Measurements from ENCODE around the gene SLC39A7. TPM values are rescaled to one million over a fixed set of nuclear protein-coding genes. Genes with fewer than 3 reads are reported as not detected.

SLC39A7 gene
- total RNA-seq, 1 experiment from 2014 or later = 130 TPM

DNA sequence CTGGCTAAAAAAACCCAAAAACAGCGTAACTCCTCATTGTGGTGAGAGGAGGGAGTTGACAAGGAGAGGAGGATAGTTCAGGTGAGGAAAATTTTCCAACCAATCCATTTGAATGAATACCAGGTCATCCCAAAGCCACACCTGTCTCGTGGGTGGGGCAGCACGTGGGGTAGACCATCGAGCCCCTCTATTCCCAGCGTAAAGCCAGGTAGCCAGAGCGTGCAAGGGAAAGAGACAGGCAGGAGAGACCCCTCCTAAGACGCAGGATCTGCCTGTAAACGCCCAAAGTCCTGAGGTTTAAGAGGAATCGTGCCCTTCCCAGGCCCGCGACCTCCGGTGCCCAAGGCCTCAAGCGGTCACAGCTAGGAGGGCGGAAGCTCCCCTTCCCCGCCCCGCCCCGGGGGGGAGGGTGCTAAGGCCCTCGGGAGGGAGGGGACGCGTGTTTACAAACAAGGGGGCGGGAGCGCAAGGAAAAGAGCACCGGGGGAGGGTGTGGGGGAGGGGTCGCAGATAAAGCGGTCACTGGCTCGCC, 914 bp upstream of the SLC39A7 start:
- ATAC-seq (peak; percentile 48), DNase-seq (ENCODE audit: low read depth, low spot score) (peak; percentile 74)
- ChIA-PET POLR2A (interaction anchor here (0.6 to 1.5 kb wide), 6 partner anchors 9 to 229 kb away, joined by 3 to 6 read pairs (median 4); partner anchors contain the start of genes RING1, RPS18 and VPS52), CTCF (interaction anchor here (1.0 kb wide), 1 partner anchor 28 kb away, joined by 3 read pairs; no protein-coding TSS in a partner anchor), RAD21 (ENCODE audit: low non-redundant PET in 1 of 2, low total read pairs in 2 of 2, uncharacterized antibody in 2 of 2, unreplicated experiment in 2 of 2) (interaction anchor here in 1 of 2 experiments (0.7 kb wide), 1 partner anchor 39 kb away, joined by 3 read pairs; no protein-coding TSS in a partner anchor)
- H3K36me3 ChIP-seq (ENCODE audit: control insufficient read depth in 1 of 2, insufficient read depth in 2 of 2, low read length in 2 of 2) = peaks cover 32 to 47% of the 10 kb centered on the region in 2 experiments; a peak in 3 of 4 replicates
- no peaks in the 10 kb centered on the region for H4K20me1 ChIP-seq (ENCODE audit: insufficient read depth)
- intact Hi-C loops (cut with micrococcal nuclease) = loop anchor here (1.0 to 10.0 kb wide), 4 partner anchors 50 to 215 kb away; partner anchors contain the start of genes CUTA, PHF1 and RGL2
- peaks cover 31 to 52% of the 10 kb centered on the region in 2 experiments for H3K4me1 ChIP-seq (ENCODE audit: control insufficient read depth in 1 of 2, insufficient read depth in 2 of 2, low read length in 2 of 2)
- no peak overlapping the region for H2AFZ ChIP-seq (ENCODE audit: low read depth, low read length, poor library complexity, severe bottlenecking)
- H3K4me2 ChIP-seq (ENCODE audit: low read length) = peak overlapping the region; percentile 96
- TSS peak; percentile 47 for BruUV-seq (replicated peaks)
- peak; percentile 47 for TF ChIP-seq POLR2AphosphoS5 (IDR thresholded peaks at IDR 0.05; ENCODE audit: low read depth, low read length)
- TF ChIP-seq, protein P1, sequence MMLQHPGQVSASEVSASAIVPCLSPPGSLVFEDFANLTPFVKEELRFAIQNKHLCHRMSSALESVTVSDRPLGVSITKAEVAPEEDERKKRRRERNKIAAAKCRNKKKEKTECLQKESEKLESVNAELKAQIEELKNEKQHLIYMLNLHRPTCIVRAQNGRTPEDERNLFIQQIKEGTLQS (IDR thresholded peaks at IDR 0.05) = no peak
- TF ChIP-seq POLR2A (IDR thresholded peaks at IDR 0.05; ENCODE audit: borderline replicate concordance, extremely low read depth, insufficient read depth, insufficient read length) = peak; percentile 35
- no peak for TF ChIP-seq FOSL1 (IDR thresholded peaks at IDR 0.05; ENCODE audit: low read depth)
- no peak for TF ChIP-seq ZNF274 (IDR thresholded peaks at IDR 0.05; ENCODE audit: low read depth, low read length)
- peak; percentile 65; the same call in 1 of the 2 replicates for TF ChIP-seq ZFX (IDR thresholded peaks at IDR 0.05)
- TF ChIP-seq EZH2 (IDR thresholded peaks at IDR 0.05) = no peak
- TF ChIP-seq SRF (IDR thresholded peaks at IDR 0.05; ENCODE audit: low read depth) = no peak
- no peaks in the 10 kb centered on the region for H3K9me3 ChIP-seq (ENCODE audit: control insufficient read depth in 1 of 2, insufficient read depth in 1 of 2, low read depth in 1 of 2, low read length in 2 of 2)
- peak overlapping the region; percentile 80 for H3K9ac ChIP-seq (ENCODE audit: low read length)
- peak overlapping the region; percentile 63 to 69 for H3K4me3 ChIP-seq (replicated peaks in 1 of 2; ENCODE audit: low read depth in 1 of 2, low read length in 2 of 2)
- H3K27me3 ChIP-seq (ENCODE audit: insufficient read depth, low read length) = no peaks in the 10 kb centered on the region
- no peaks in the 10 kb centered on the region for H3K9me2 ChIP-seq (ENCODE audit: insufficient read depth)
- peaks cover 69% of the 10 kb centered on the region for H3K79me2 ChIP-seq (ENCODE audit: insufficient read depth, low read length)
- H3K27ac ChIP-seq (ENCODE audit: low read depth, low read length) = peak overlapping the region; percentile 94

DNA sequence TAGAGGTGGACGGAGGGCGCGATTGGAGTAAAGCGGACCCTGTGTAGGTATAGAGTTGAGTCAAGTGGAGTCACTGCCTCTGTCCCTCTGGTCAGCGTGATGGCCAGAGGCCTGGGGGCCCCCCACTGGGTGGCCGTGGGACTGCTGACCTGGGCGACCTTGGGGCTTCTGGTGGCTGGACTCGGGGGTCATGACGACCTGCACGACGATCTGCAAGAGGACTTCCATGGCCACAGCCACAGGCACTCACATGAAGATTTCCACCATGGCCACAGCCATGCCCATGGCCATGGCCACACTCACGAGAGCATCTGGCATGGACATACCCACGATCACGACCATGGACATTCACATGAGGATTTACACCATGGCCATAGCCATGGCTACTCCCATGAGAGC, 479 bp downstream of the SLC39A7 start:
- RAD21 ChIA-PET (ENCODE audit: low non-redundant PET in 1 of 2, low total read pairs in 2 of 2, uncharacterized antibody in 2 of 2, unreplicated experiment in 2 of 2) = no interaction called here
- H3K9me3 ChIP-seq (ENCODE audit: control insufficient read depth in 1 of 2, insufficient read depth in 1 of 2, low read depth in 1 of 2, low read length in 2 of 2) = no peaks in the 10 kb centered on the region
- H3K36me3 ChIP-seq (ENCODE audit: control insufficient read depth in 1 of 2, insufficient read depth in 2 of 2, low read length in 2 of 2) = peaks cover 22 to 36% of the 10 kb centered on the region in 2 experiments; a peak in 3 of 4 replicates
- H3K9ac ChIP-seq (ENCODE audit: low read length) = peak overlapping the region; percentile 80
- no peaks in the 10 kb centered on the region for H4K20me1 ChIP-seq (ENCODE audit: insufficient read depth)
- intact Hi-C loops (cut with micrococcal nuclease) = loop anchor here (10.0 kb wide), 1 partner anchor 214 kb away; the partner anchor contains the start of genes CUTA and PHF1
- DNase-seq (ENCODE audit: low read depth, low spot score) (no peak), ATAC-seq (no peak)
- no peaks in the 10 kb centered on the region for H3K9me2 ChIP-seq (ENCODE audit: insufficient read depth)
- H3K27ac ChIP-seq (ENCODE audit: low read depth, low read length) = peak overlapping the region; percentile 94
- H3K4me3 ChIP-seq (replicated peaks in 1 of 2; ENCODE audit: low read depth in 1 of 2, low read length in 2 of 2) = peak overlapping the region; percentile 63 to 69
- H2AFZ ChIP-seq (ENCODE audit: low read depth, low read length, poor library complexity, severe bottlenecking) = no peak overlapping the region
- CTCF ChIA-PET = no interaction called here
- BruUV-seq (replicated peaks) = TSS peak; percentile 76
- H3K27me3 ChIP-seq (ENCODE audit: insufficient read depth, low read length) = no peaks in the 10 kb centered on the region
- POLR2A ChIA-PET = no interaction called here
- peak overlapping the region; percentile 96 for H3K4me2 ChIP-seq (ENCODE audit: low read length)
- TF ChIP-seq, protein P2, sequence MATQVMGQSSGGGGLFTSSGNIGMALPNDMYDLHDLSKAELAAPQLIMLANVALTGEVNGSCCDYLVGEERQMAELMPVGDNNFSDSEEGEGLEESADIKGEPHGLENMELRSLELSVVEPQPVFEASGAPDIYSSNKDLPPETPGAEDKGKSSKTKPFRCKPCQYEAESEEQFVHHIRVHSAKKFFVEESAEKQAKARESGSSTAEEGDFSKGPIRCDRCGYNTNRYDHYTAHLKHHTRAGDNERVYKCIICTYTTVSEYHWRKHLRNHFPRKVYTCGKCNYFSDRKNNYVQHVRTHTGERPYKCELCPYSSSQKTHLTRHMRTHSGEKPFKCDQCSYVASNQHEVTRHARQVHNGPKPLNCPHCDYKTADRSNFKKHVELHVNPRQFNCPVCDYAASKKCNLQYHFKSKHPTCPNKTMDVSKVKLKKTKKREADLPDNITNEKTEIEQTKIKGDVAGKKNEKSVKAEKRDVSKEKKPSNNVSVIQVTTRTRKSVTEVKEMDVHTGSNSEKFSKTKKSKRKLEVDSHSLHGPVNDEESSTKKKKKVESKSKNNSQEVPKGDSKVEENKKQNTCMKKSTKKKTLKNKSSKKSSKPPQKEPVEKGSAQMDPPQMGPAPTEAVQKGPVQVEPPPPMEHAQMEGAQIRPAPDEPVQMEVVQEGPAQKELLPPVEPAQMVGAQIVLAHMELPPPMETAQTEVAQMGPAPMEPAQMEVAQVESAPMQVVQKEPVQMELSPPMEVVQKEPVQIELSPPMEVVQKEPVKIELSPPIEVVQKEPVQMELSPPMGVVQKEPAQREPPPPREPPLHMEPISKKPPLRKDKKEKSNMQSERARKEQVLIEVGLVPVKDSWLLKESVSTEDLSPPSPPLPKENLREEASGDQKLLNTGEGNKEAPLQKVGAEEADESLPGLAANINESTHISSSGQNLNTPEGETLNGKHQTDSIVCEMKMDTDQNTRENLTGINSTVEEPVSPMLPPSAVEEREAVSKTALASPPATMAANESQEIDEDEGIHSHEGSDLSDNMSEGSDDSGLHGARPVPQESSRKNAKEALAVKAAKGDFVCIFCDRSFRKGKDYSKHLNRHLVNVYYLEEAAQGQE (IDR thresholded peaks at IDR 0.05; ENCODE audit: low read depth) = no peak
- no peak for TF ChIP-seq SP1 (IDR thresholded peaks at IDR 0.05; ENCODE audit: low read depth)
- H3K4me1 ChIP-seq (ENCODE audit: control insufficient read depth in 1 of 2, insufficient read depth in 2 of 2, low read length in 2 of 2) = peaks cover 42 to 66% of the 10 kb centered on the region in 2 experiments
- peaks cover 70% of the 10 kb centered on the region for H3K79me2 ChIP-seq (ENCODE audit: insufficient read depth, low read length)
